Lung (tissue), 12 donors: ENCODE results near the gene PCBD2. TPM values are rescaled to one million over a fixed set of nuclear protein-coding genes. Genes with fewer than 3 reads are reported as not detected.

ENCODE experiments used
- ATAC-seq: fragments of 200-7000 bp; cut with Tn5 transposase; one replicate; pipeline ENCODE4 v1.9.1; 2020; ENCODE audit warnings: moderate number of reproducible peaks; ENCODE audit not compliant: insufficient read depth, low FRiP score
- DNase-seq, 3 donors: peaks; one replicate each; pipeline ENCODE4 v3.0.0-alpha.2; 2013 to 2017
- H3K27ac ChIP-seq, 2 donors: one replicate each; pipeline ENCODE4 v1.5.1; 2013; ENCODE audit warnings: mild to moderate bottlenecking in 2 of 2, moderate library complexity in 2 of 2, control low read depth in 1 of 2, inconsistent platforms in 1 of 2, low read depth in 1 of 2, low read length in 1 of 2
- H3K27me3 ChIP-seq, 3 donors: one replicate each; pipeline ENCODE4 v1.5.1; 2013; ENCODE audit warnings: low read length in 2 of 3; ENCODE audit not compliant: control insufficient read depth in 3 of 3, insufficient read depth in 3 of 3
- H3K36me3 ChIP-seq, 4 donors: one replicate each; pipeline ENCODE4 v1.5.1; 2013; ENCODE audit warnings: low read length in 4 of 4, mild to moderate bottlenecking in 1 of 4, moderate library complexity in 1 of 4; ENCODE audit not compliant: control insufficient read depth in 4 of 4, insufficient read depth in 4 of 4
- H3K4me1 ChIP-seq, 5 donors: one replicate each; pipeline ENCODE4 v1.5.1; 2013; ENCODE audit warnings: low read length in 5 of 5, mild to moderate bottlenecking in 2 of 5, moderate library complexity in 1 of 5; ENCODE audit not compliant: control insufficient read depth in 5 of 5, insufficient read depth in 5 of 5
- H3K4me3 ChIP-seq: one replicate; pipeline ENCODE4 v1.5.1; 2013; ENCODE audit warnings: mild to moderate bottlenecking, control low read depth, moderate library complexity
- H3K9ac ChIP-seq, 2 donors: one replicate each; pipeline ENCODE4 v1.5.1; 2013; ENCODE audit warnings: low read length in 2 of 2, control low read depth in 1 of 2; ENCODE audit not compliant: insufficient read depth in 1 of 2
- H3K9me3 ChIP-seq, 4 donors: one replicate each; pipeline ENCODE4 v1.5.1; 2013; ENCODE audit warnings: low read length in 3 of 4, mild to moderate bottlenecking in 1 of 4, moderate library complexity in 1 of 4; ENCODE audit not compliant: control insufficient read depth in 4 of 4, insufficient read depth in 3 of 4
- WGBS, 2 donors: extraction: QIAGEN DNeasy Blood & Tissue Kit; methylation state at CpG; one replicate each; pipeline ENCODE4 v1.1.7; 2013; 5-methylcytosine and 5-hydroxymethylcytosine counted together
- polyA plus RNA-seq, 2 donors: library from polyadenylated mRNA; stranded (reverse); fragments of 200-250 nt; gene quantifications; one replicate each; pipeline ENCODE4 v1.2.1, GENCODE V29; 2013
- total RNA-seq, 2 donors: library from RNA; depleted of rRNA in 1 of 2; stranded (reverse); fragments of >200 nt in 1 of 2; gene quantifications; one replicate each; pipeline ENCODE4 v1.2.1, GENCODE V29; 2014 to 2021
- TF ChIP-seq, protein P1 (sequence below): IDR thresholded peaks from 2 replicates; pipeline ENCODE4 v1.5.1; 2012; ENCODE audit warnings: mild to moderate bottlenecking; ENCODE audit errors: control extremely low read depth, extremely low read depth
- donor health status: control.
- donor health status: control.
- donor health status: Bipolar disorder and iron deficiency.
- donor health status: healthy.
- donor health status: DM: yes; HTN: yes; CAD: no.

The PCBD2 gene
- total and polyA plus RNA-seq, 4 donors = 4.1 to 12.3 (median 7.5) TPM

DNA sequence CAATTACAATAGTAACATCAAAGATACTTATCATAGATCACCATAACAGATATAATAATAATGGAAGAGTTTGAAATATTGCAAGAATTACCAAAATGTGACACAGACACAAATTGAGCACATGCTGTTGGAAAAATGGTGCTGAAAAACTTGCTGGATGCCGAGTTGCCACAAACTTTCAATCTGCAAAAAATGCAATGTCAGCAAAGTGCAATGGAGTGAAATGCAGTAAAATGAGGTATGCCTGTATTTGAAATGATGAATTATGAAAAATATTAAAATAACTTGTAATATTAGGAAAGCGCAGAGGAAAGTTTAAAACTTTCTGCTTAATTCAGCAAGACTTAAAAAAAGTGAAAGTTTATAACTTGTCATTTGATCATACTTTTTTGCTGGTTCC lies 12.0 kb upstream of the PCBD2 start:
- DNase-seq = no peak
- WGBS, 2 donors = 94% methylated on average over 2 of the region's 2 CpGs
- Histone ChIP-seq H3K9ac (no peak overlapping the region), H3K27me3 (no peaks in the 10 kb centered on the region), H3K4me1 (no peaks in the 10 kb centered on the region), H3K27ac (no peak overlapping the region), H3K36me3 (peaks cover 9 to 19% (median 15%) of the 10 kb centered on the region in 4 donors), H3K9me3 (no peaks in the 10 kb centered on the region), H3K4me3 (no peak overlapping the region)
- TF ChIP-seq, protein P1, sequence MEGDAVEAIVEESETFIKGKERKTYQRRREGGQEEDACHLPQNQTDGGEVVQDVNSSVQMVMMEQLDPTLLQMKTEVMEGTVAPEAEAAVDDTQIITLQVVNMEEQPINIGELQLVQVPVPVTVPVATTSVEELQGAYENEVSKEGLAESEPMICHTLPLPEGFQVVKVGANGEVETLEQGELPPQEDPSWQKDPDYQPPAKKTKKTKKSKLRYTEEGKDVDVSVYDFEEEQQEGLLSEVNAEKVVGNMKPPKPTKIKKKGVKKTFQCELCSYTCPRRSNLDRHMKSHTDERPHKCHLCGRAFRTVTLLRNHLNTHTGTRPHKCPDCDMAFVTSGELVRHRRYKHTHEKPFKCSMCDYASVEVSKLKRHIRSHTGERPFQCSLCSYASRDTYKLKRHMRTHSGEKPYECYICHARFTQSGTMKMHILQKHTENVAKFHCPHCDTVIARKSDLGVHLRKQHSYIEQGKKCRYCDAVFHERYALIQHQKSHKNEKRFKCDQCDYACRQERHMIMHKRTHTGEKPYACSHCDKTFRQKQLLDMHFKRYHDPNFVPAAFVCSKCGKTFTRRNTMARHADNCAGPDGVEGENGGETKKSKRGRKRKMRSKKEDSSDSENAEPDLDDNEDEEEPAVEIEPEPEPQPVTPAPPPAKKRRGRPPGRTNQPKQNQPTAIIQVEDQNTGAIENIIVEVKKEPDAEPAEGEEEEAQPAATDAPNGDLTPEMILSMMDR = no peak
- ATAC-seq = no peak

DNA sequence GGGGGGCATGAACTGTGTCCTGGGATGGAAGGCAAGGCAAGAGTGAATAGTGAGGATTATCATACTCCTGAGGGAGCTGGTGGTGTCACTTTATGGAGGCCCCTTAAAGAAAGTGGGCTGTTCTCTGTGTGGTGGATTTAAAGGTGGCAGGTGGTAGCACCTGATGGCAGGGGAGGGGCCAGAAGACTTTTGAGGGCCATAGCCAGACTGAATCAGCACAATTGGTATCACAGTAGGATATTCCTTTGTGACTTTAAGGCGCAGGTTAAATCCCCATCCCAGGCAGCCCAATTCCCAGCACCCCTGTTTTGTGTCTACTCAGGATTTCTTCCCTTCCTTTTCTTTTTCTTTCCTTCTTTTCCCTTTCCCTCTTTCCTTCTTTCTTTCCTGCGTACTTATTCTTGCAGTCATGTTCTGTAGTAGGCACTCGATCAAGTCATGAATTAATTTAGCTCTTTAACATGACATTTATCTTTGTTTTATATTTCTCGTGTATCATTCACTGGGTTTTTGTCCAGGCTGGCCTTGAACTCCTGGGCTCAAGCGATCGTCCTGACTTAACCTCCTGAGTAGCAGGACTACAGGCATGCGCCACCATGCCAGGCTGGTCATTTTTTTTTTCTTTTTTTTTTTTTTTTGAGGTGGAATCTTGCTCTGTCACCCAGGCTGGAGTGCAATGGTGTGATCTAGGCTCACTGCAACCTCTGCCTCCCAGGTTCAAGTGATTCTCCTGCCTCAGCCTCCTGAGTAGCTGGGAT lies 11.0 kb upstream of the PCBD2 start:
- DNase-seq (no peak), ATAC-seq (no peak)
- Histone ChIP-seq H3K9ac (no peak overlapping the region), H3K9me3 (no peaks in the 10 kb centered on the region), H3K27ac (no peak overlapping the region), H3K4me1 (no peaks in the 10 kb centered on the region), H3K36me3 (peaks cover 9 to 17% (median 16%) of the 10 kb centered on the region in 4 donors), H3K4me3 (no peak overlapping the region), H3K27me3 (no peaks in the 10 kb centered on the region)
- TF ChIP-seq, protein P1 = no peak
- WGBS, 2 donors = 95 to 99% methylated on average over 7 of the region's 7 CpGs

DNA sequence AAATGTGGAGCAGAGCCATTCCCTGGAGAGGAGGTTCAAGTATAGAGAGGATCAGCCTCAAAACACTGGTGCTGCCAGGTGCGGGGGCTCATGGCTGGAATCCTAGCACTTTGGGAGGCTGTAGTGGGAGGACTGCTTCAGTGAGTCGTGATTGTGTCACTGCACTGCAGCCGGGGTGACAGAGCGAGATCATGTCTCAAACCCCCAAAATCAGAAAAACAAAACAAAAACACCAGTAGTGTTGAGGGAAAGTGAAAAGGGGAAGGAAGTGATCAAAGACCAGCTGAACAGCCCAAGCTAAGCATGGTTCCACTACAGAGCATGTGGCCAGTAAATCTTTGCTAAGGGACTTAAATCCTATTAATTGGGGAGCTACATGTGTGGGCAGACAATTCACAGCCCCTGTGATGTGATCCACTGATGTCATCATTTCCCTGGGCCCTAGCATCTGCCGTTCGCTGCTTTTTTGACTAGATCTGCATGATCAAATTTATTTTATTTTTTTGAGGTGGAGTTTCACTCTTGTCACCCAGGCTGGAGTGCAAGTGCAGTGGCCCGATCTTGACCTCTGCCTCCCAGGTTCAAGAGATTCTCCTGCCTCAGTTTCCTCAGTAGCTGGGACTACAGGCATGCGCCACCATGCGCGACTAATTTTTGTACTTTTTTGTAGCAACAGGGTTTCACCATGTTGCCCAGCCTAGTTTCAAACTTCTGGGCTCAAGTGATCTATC lies 2.7 kb upstream of the PCBD2 start:
- Histone ChIP-seq H3K4me1 (peaks cover 0 to 2% (median 0%) of the 10 kb centered on the region in 5 donors), H3K4me3 (no peak overlapping the region), H3K9ac (no peak overlapping the region), H3K27ac (peak overlapping the region in 1 of 2 donors; percentile 10), H3K27me3 (no peaks in the 10 kb centered on the region), H3K9me3 (no peaks in the 10 kb centered on the region), H3K36me3 (peaks cover 0 to 11% (median 5%) of the 10 kb centered on the region in 4 donors)
- WGBS, 2 donors = 56 to 77% methylated on average over 10 of the region's 10 CpGs
- no peak for ATAC-seq
- TF ChIP-seq, protein P1 = no peak
- no peak for DNase-seq
